ENCODE data around the gene RASD1. TPM values are rescaled to one million over a fixed set of nuclear protein-coding genes. Genes with fewer than 3 reads are reported as not detected.

The RASD1 gene
- total RNA-seq, 1 experiment from 2014 or later: 59.0 TPM

GRCh38 chr17:17536702-17537101, 40.5 kb upstream of the RASD1 start:
- H3K79me2 ChIP-seq (ENCODE audit: low read length): no peaks in the 10 kb centered on the region
- peaks cover 4% of the 10 kb centered on the region for H3F3A ChIP-seq (ENCODE audit: low read length, unreplicated experiment)
- no TSS peak for BruUV-seq (replicated peaks)
- peaks cover 9% of the 10 kb centered on the region; the same call in 1 of the 2 replicates for H3K9me3 ChIP-seq (ENCODE audit: low read length)
- no peak overlapping the region for H3K9ac ChIP-seq (ENCODE audit: low read length)
- no peak for ATAC-seq
- H4K20me1 ChIP-seq (ENCODE audit: low read length): no peaks in the 10 kb centered on the region
- no peaks in the 10 kb centered on the region for H3K27me3 ChIP-seq (ENCODE audit: low read length)
- ChIA-PET POLR2A (ENCODE audit: unreplicated experiment) (no interaction called here), CTCF (no interaction called here)
- no peak for TF ChIP-seq EZH2phosphoT487 (IDR thresholded peaks at IDR 0.05; ENCODE audit: borderline replicate concordance, low read length)
- TF ChIP-seq CTCF (conservative IDR thresholded peaks at IDR 0.05; ENCODE audit: low read depth, low read length): no peak
- TF ChIP-seq EZH2 (IDR thresholded peaks at IDR 0.05; ENCODE audit: low read length, unreplicated experiment): no peak
- no peak overlapping the region for H3K4me3 ChIP-seq (ENCODE audit: low read length)
- no peak for DNase-seq
- no peak overlapping the region for H3K27ac ChIP-seq (ENCODE audit: low read length)
- intact Hi-C loops (cut with micrococcal nuclease): no loop called here
- peaks cover 20% of the 10 kb centered on the region for H3K4me1 ChIP-seq (ENCODE audit: insufficient read depth, low read length)
- no peaks in the 10 kb centered on the region for H3K9me2 ChIP-seq (replicated peaks; ENCODE audit: low read length)
- no peak overlapping the region for H3K4me2 ChIP-seq (ENCODE audit: low read length)
- no peaks in the 10 kb centered on the region for H3K36me3 ChIP-seq (ENCODE audit: low read depth, low read length)
- H2AFZ ChIP-seq (ENCODE audit: low read length): no peak overlapping the region

GRCh38 chr17:17535957-17536356, 39.8 kb upstream of the RASD1 start:
- no TSS peak for BruUV-seq (replicated peaks)
- intact Hi-C loops (cut with micrococcal nuclease): no loop called here
- Histone ChIP-seq H3K36me3 (ENCODE audit: low read depth, low read length) (no peaks in the 10 kb centered on the region), H3K9me3 (ENCODE audit: low read length) (peaks cover 10% of the 10 kb centered on the region; the same call in 1 of the 2 replicates), H3K4me1 (ENCODE audit: insufficient read depth, low read length) (peaks cover 20% of the 10 kb centered on the region), H4K20me1 (ENCODE audit: low read length) (no peaks in the 10 kb centered on the region), H3K79me2 (ENCODE audit: low read length) (no peaks in the 10 kb centered on the region), H3F3A (ENCODE audit: low read length, unreplicated experiment) (peaks cover 4% of the 10 kb centered on the region), H3K4me2 (ENCODE audit: low read length) (no peak overlapping the region), H3K4me3 (ENCODE audit: low read length) (no peak overlapping the region), H3K9ac (ENCODE audit: low read length) (no peak overlapping the region), H3K27me3 (ENCODE audit: low read length) (no peaks in the 10 kb centered on the region), H2AFZ (ENCODE audit: low read length) (no peak overlapping the region), H3K9me2 (replicated peaks; ENCODE audit: low read length) (no peaks in the 10 kb centered on the region), H3K27ac (ENCODE audit: low read length) (no peak overlapping the region)
- CTCF ChIA-PET: no interaction called here
- DNase-seq: no peak
- TF ChIP-seq CTCF (conservative IDR thresholded peaks at IDR 0.05; ENCODE audit: low read depth, low read length) (no peak), EZH2 (IDR thresholded peaks at IDR 0.05; ENCODE audit: low read length, unreplicated experiment) (no peak), EZH2phosphoT487 (IDR thresholded peaks at IDR 0.05; ENCODE audit: borderline replicate concordance, low read length) (no peak)
- POLR2A ChIA-PET (ENCODE audit: unreplicated experiment): no interaction called here
- no peak for ATAC-seq

- Histone ChIP-seq H3K79me2 (ENCODE audit: low read length) (no peaks in the 10 kb centered on the region), H3F3A (ENCODE audit: low read length, unreplicated experiment) (peaks cover 3% of the 10 kb centered on the region), H3K9me3 (ENCODE audit: low read length) (peaks cover 10% of the 10 kb centered on the region; the same call in 1 of the 2 replicates), H3K4me1 (ENCODE audit: insufficient read depth, low read length) (peaks cover 16% of the 10 kb centered on the region), H3K9me2 (replicated peaks; ENCODE audit: low read length) (no peaks in the 10 kb centered on the region), H3K27me3 (ENCODE audit: low read length) (no peaks in the 10 kb centered on the region), H3K27ac (ENCODE audit: low read length) (no peak overlapping the region), H3K9ac (ENCODE audit: low read length) (no peak overlapping the region), H3K4me3 (ENCODE audit: low read length) (no peak overlapping the region), H4K20me1 (ENCODE audit: low read length) (no peaks in the 10 kb centered on the region), H3K36me3 (ENCODE audit: low read depth, low read length) (no peaks in the 10 kb centered on the region), H3K4me2 (ENCODE audit: low read length) (no peak overlapping the region), H2AFZ (ENCODE audit: low read length) (no peak overlapping the region)
- BruUV-seq (replicated peaks): no TSS peak
- ChIA-PET POLR2A (ENCODE audit: unreplicated experiment) (interaction anchor here (0.7 kb wide), 1 partner anchor 274 kb away, joined by 6 read pairs; no protein-coding TSS in a partner anchor), CTCF (no interaction called here)
- TF ChIP-seq EZH2phosphoT487 (IDR thresholded peaks at IDR 0.05; ENCODE audit: borderline replicate concordance, low read length) (no peak), EZH2 (IDR thresholded peaks at IDR 0.05; ENCODE audit: low read length, unreplicated experiment) (no peak), CTCF (conservative IDR thresholded peaks at IDR 0.05; ENCODE audit: low read depth, low read length) (no peak)
- intact Hi-C loops (cut with micrococcal nuclease): no loop called here
- peak; percentile 22 for ATAC-seq
- peak; percentile 69 for DNase-seq
Measured at GRCh38 chr17:17533901-17534441, 37.8 kb upstream of the RASD1 start.
